CD14-positive monocyte (primary cell): ENCODE measurements around the gene TANGO6. TPM values are rescaled to one million over a fixed set of nuclear protein-coding genes. Genes with fewer than 3 reads are reported as not detected.

ENCODE experiments used
- DNase-seq, 3 donors: peaks; one replicate each; pipeline ENCODE4 v3.0.0-alpha.2; 2011 to 2022
- H2AFZ ChIP-seq: 2 replicates; pipeline ENCODE4 v1.6.0; 2012; ENCODE audit warnings: mild to moderate bottlenecking, low read depth, low read length, inconsistent platforms; ENCODE audit not compliant: insufficient read depth, poor library complexity, severe bottlenecking
- H3K27ac ChIP-seq, 2 donors: 1 replicate in 1 of 2; 2 replicates in 1 of 2; pipeline ENCODE4 v1.5.1; 2012 to 2013; ENCODE audit warnings: low read length in 2 of 2, control low read depth in 1 of 2, inconsistent platforms in 1 of 2, low read depth in 1 of 2, mild to moderate bottlenecking in 1 of 2
- H3K27me3 ChIP-seq, 2 donors: one replicate each; pipeline versions ENCODE4 v1.6.0 to v1.6.1; 2011 to 2013; ENCODE audit warnings: low read length in 2 of 2; ENCODE audit not compliant: control insufficient read depth in 2 of 2, insufficient read depth in 2 of 2
- H3K36me3 ChIP-seq, 2 donors: replicated peaks in 1 of 2; 1 replicate in 1 of 2; 2 replicates in 1 of 2; pipeline versions ENCODE4 v1.5.1 to v1.6.1; 2012 to 2013; ENCODE audit warnings: low read length in 2 of 2, control low read depth in 1 of 2, inconsistent platforms in 1 of 2, mild to moderate bottlenecking in 1 of 2; ENCODE audit not compliant: insufficient read depth in 2 of 2, control insufficient read depth in 1 of 2
- H3K4me1 ChIP-seq, 2 donors: 1 replicate in 1 of 2; 2 replicates in 1 of 2; pipeline versions ENCODE4 v1.5.1 to v1.6.1; 2012 to 2013; ENCODE audit warnings: low read length in 2 of 2, control low read depth in 1 of 2, inconsistent platforms in 1 of 2, mild to moderate bottlenecking in 1 of 2, moderate library complexity in 1 of 2; ENCODE audit not compliant: insufficient read depth in 2 of 2, control insufficient read depth in 1 of 2
- H3K4me2 ChIP-seq: replicated peaks from 2 replicates; pipeline ENCODE3; 2012; ENCODE audit warnings: low read length, moderate library complexity, mild to moderate bottlenecking; ENCODE audit not compliant: poor library complexity, severe bottlenecking; ENCODE audit errors: extremely low read depth
- H3K4me3 ChIP-seq, 3 experiments: fragments of 200-600 bp in 1 of 3; sonication (generic) in 1 of 3; replicated peaks in 1 of 3; 1 replicate in 2 of 3; 2 replicates in 1 of 3; pipeline ENCODE4 v1.5.1; 2011 to 2013; ENCODE audit warnings: low read length in 3 of 3, mild to moderate bottlenecking in 3 of 3, control low read depth in 2 of 3, low read depth in 2 of 3, inconsistent platforms in 1 of 3, moderate library complexity in 1 of 3
- H3K79me2 ChIP-seq: 2 replicates; pipeline ENCODE4 v1.6.0; 2012; ENCODE audit warnings: mild to moderate bottlenecking, control low read depth, inconsistent platforms, low read length, moderate library complexity; ENCODE audit not compliant: insufficient read depth
- H3K9ac ChIP-seq: 2 replicates; pipeline ENCODE4 v1.6.0; 2017; ENCODE audit warnings: low read length, mild to moderate bottlenecking; ENCODE audit not compliant: insufficient read depth, poor library complexity, severe bottlenecking
- H3K9me3 ChIP-seq, 2 donors: replicated peaks in 1 of 2; 1 replicate in 1 of 2; 2 replicates in 1 of 2; pipeline versions ENCODE4 v1.5.1 to v1.6.1; 2012 to 2013; ENCODE audit warnings: low read length in 2 of 2, control low read depth in 1 of 2; ENCODE audit not compliant: control insufficient read depth in 1 of 2, insufficient read depth in 1 of 2
- H4K20me1 ChIP-seq: 2 replicates; pipeline ENCODE4 v1.6.0; 2012; ENCODE audit warnings: mild to moderate bottlenecking, low read length, control low read depth, moderate library complexity; ENCODE audit not compliant: insufficient read depth
- H3K27ac Mint-ChIP-seq, 7 donors: one replicate each; pipeline ENCODE4 v1.8.0; 2020; ENCODE audit warnings: mild to moderate bottlenecking in 7 of 7, mixed read lengths in 7 of 7, moderate library complexity in 6 of 7, inconsistent platforms in 2 of 7
- H3K27me3 Mint-ChIP-seq, 3 donors: one replicate each; pipeline ENCODE4 v1.8.0; 2021 to 2022; ENCODE audit warnings: low read depth in 3 of 3, mild to moderate bottlenecking in 3 of 3, mixed read lengths in 3 of 3, moderate library complexity in 3 of 3, inconsistent platforms in 1 of 3
- H3K36me3 Mint-ChIP-seq, 2 donors: one replicate each; pipeline ENCODE4 v1.8.0; 2020; ENCODE audit warnings: mixed read lengths in 2 of 2, inconsistent platforms in 1 of 2, mild to moderate bottlenecking in 1 of 2
- H3K4me1 Mint-ChIP-seq: one replicate; pipeline ENCODE4 v1.8.0; 2020; ENCODE audit warnings: mild to moderate bottlenecking, mixed read lengths
- H3K4me3 Mint-ChIP-seq, 2 donors: one replicate each; pipeline ENCODE4 v1.8.0; 2020; ENCODE audit warnings: mild to moderate bottlenecking in 2 of 2, mixed read lengths in 2 of 2, moderate library complexity in 1 of 2
- H3K9me3 Mint-ChIP-seq, 7 donors: one replicate each; pipeline ENCODE4 v1.8.0; 2020 to 2022; ENCODE audit warnings: mixed read lengths in 7 of 7, mild to moderate bottlenecking in 6 of 7, moderate library complexity in 6 of 7, inconsistent platforms in 2 of 7
- CTCF ChIP-seq: fragments of 200-600 bp; IDR thresholded peaks from one replicate; pipeline ENCODE4 v1.8.0; 2022; ENCODE audit warnings: antibody characterized with exemption, mild to moderate bottlenecking
- WGBS: methylation state at CpG from one replicate; pipeline ENCODE4 v1.1.5; 2013; ENCODE audit warnings: missing lambda C conversion rate; ENCODE audit not compliant: insufficient coverage; 5-methylcytosine and 5-hydroxymethylcytosine counted together
- intact Hi-C, 2 donors: fragments of 100-400 bp; cut with micrococcal nuclease; formaldehyde crosslinking; loops; one replicate each; pipeline versions ENCODE4 v1.15.0 to v1.15.1; 2023
- polyA plus RNA-seq, 3 donors: library from polyadenylated mRNA; depleted of rRNA in 1 of 3; unstranded in 2 of 3; stranded (reverse) in 1 of 3; fragments of 300-500 nt in 2 of 3; fragments of >200 nt in 1 of 3; fragmentation: Illumina TruSeq in 2 of 3; gene quantifications; 1 replicate in 2 of 3; 2 replicates in 1 of 3; pipeline ENCODE4 v1.2.3, GENCODE V29; 2012 to 2021

TANGO6 gene
- polyA plus RNA-seq, 3 donors = 6.5 to 8.1 (median 7.3) TPM

- DNase-seq = no peak
- intact Hi-C loops = no loop called here
Observed at GRCh38 chr16:68887107-68887506, 43.8 kb downstream of the TANGO6 start.

DNA sequence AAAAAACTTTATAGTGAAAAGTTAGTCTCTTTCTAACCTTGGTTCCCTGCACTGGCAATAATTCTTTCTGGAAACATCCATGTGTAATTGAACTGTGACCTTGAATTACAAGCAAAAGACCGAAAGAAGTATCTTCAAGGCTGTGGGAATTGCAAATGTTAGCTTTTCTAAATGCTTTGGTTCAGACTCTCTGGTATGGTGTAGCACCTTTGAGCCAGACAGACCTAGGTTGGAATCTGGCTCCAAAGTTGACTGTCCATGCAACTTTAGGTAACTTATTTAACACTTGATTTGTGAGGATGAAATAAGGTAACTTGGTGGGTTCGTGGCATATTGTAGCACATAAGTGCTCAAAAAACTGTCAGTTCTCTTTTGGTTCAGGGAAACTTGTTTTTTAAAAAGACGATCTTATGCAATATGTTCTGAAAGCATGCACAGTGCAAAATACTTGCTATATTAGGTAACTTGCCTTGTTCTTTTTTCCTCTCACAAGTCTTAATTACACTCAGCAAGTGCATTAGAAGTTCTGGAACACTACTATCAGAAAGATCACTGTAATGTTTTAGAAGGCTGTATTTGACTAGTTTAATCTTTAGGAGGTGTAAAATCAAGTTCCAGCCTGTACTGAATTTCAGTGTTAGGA is 46.3 kb downstream of the TANGO6 start:
- H3K9me3 Mint-ChIP-seq = no peaks in the 10 kb centered on the region

More at GRCh38 chr16:68887107-68887506, 43.8 kb downstream of the TANGO6 start:
- Mint-ChIP-seq H3K9me3 (no peaks in the 10 kb centered on the region), H3K27me3 (no peaks in the 10 kb centered on the region), H3K4me3 (no peak overlapping the region), H3K36me3 (peaks cover 28 to 31% of the 10 kb centered on the region in 2 donors), H3K27ac (no peak overlapping the region), H3K4me1 (peaks cover 31% of the 10 kb centered on the region)
- Histone ChIP-seq H3K36me3 (peaks cover 17 to 20% of the 10 kb centered on the region in 2 donors), H3K4me1 (peaks cover 11 to 12% of the 10 kb centered on the region in 2 donors), H3K9me3 (no peaks in the 10 kb centered on the region), H3K4me2 (no peak overlapping the region), H3K4me3 (no peak overlapping the region), H4K20me1 (no peaks in the 10 kb centered on the region), H3K27me3 (no peaks in the 10 kb centered on the region), H3K9ac (no peak overlapping the region), H3K79me2 (no peaks in the 10 kb centered on the region), H2AFZ (no peak overlapping the region), H3K27ac (no peak overlapping the region)
- WGBS = no CpG with 5 or more reads among the region's 1 CpG
- TF ChIP-seq CTCF = no peak

More for the DNA sequence above, 46.3 kb downstream of the TANGO6 start:
- Histone ChIP-seq H3K36me3 (peaks cover 2 to 8% of the 10 kb centered on the region in 2 donors), H3K27me3 (no peaks in the 10 kb centered on the region), H3K9ac (peak overlapping the region; percentile 11), H3K27ac (peak overlapping the region in 1 of 2 donors; percentile 63), H3K4me3 (no peak overlapping the region), H3K79me2 (no peaks in the 10 kb centered on the region), H3K4me1 (peaks cover 11 to 12% of the 10 kb centered on the region in 2 donors), H2AFZ (no peak overlapping the region), H3K9me3 (no peaks in the 10 kb centered on the region), H4K20me1 (no peaks in the 10 kb centered on the region), H3K4me2 (no peak overlapping the region)
- Mint-ChIP-seq H3K4me3 (no peak overlapping the region), H3K27me3 (no peaks in the 10 kb centered on the region), H3K4me1 (peaks cover 28% of the 10 kb centered on the region), H3K27ac (peak overlapping the region in 2 of 7 donors; percentile 6 to 29), H3K36me3 (peaks cover 19 to 27% of the 10 kb centered on the region in 2 donors)
- intact Hi-C loops = no loop called here
- WGBS = 31% methylated on average over 2 of the region's 3 CpGs
- no peak for DNase-seq
- TF ChIP-seq CTCF = no peak
